OCI-LY7 (cell line): ENCODE measurements around the gene MYO1B. TPM values are rescaled to one million over a fixed set of nuclear protein-coding genes. Genes with fewer than 3 reads are reported as not detected.
A peak's percentile ranks its signal among the peaks of the same experiment; 100 is the strongest.

ENCODE experiments used
- BruUV-seq: library from RNA; stranded (reverse); fragments of 400-500 nt; replicated peaks from 2 replicates; lab custom pipeline; 2021; lab: Mats Ljungman, UMichigan
- CTCF ChIA-PET: fragments of 300-600 bp; sonication (Branson Sonifier 250); formaldehyde crosslinking; loops from one replicate; lab custom pipeline; 2022; ENCODE audit warnings: antibody characterized with exemption; ENCODE audit not compliant: unreplicated experiment; lab: Charles Lee
- POLR2A ChIA-PET: fragments of 300-600 bp; sonication (Branson Sonifier 250); formaldehyde crosslinking; loops from one replicate; lab custom pipeline; 2022; ENCODE audit warnings: antibody characterized with exemption; lab: Charles Lee
- DNase-seq: peaks from one replicate; pipeline ENCODE4 v3.0.0-alpha.2; 2015; ENCODE audit warnings: low spot score
- H2AFZ ChIP-seq: fragments of 200-600 bp; sonication (generic), shearing (Covaris generic); 2 replicates; pipeline ENCODE4 v1.6.1; 2014; ENCODE audit warnings: mild to moderate bottlenecking, antibody characterized with exemption, low read length, moderate library complexity
- H3K27ac ChIP-seq: fragments of 200-600 bp; sonication (generic); 2 replicates; pipeline ENCODE4 v1.5.1; 2014; ENCODE audit warnings: mixed run types, low read depth, mild to moderate bottlenecking, moderate library complexity, low read length, inconsistent platforms; ENCODE audit not compliant: poor library complexity, severe bottlenecking
- H3K36me3 ChIP-seq: fragments of 200-600 bp; sonication (generic); 2 replicates; pipeline ENCODE4 v1.6.1; 2014; ENCODE audit warnings: mild to moderate bottlenecking, antibody characterized with exemption, low read length, moderate library complexity, mixed read lengths; ENCODE audit not compliant: insufficient read depth
- H3K4me1 ChIP-seq: fragments of 200-600 bp; sonication (generic); 2 replicates; pipeline ENCODE4 v1.5.1; 2014; ENCODE audit warnings: mild to moderate bottlenecking, low read length; ENCODE audit not compliant: insufficient read depth, poor library complexity, severe bottlenecking
- H3K4me2 ChIP-seq: fragments of 200-600 bp; sonication (generic); 2 replicates; pipeline ENCODE4 v1.6.1; 2014; ENCODE audit warnings: mild to moderate bottlenecking, low read length
- H3K4me3 ChIP-seq: fragments of 200-600 bp; sonication (generic); 2 replicates; pipeline ENCODE4 v1.5.1; 2014; ENCODE audit warnings: mild to moderate bottlenecking, low read depth, low read length; ENCODE audit not compliant: poor library complexity, severe bottlenecking
- H3K79me2 ChIP-seq: fragments of 200-600 bp; sonication (generic); 2 replicates; pipeline ENCODE4 v1.6.1; 2016; ENCODE audit warnings: low read depth, mild to moderate bottlenecking, low read length, moderate library complexity, mixed read lengths; ENCODE audit not compliant: insufficient read depth
- H3K9me2 ChIP-seq: fragments of 200-600 bp; sonication (generic); 2 replicates; pipeline ENCODE4 v1.6.1; 2016; ENCODE audit warnings: mild to moderate bottlenecking, low read length, mixed read lengths; ENCODE audit not compliant: insufficient read depth
- H3K9me3 ChIP-seq: fragments of 200-600 bp; sonication (generic); 2 replicates; pipeline ENCODE4 v1.6.1; 2014; ENCODE audit warnings: mild to moderate bottlenecking, mixed run types, low read length, mixed read lengths
- H4K20me1 ChIP-seq: fragments of 200-600 bp; sonication (generic); 2 replicates; pipeline ENCODE4 v1.6.1; 2014; ENCODE audit warnings: mild to moderate bottlenecking, antibody characterized with exemption, low read length, moderate library complexity, mixed read lengths; ENCODE audit not compliant: insufficient read depth
- CTCF ChIP-seq: fragments of 200-600 bp; sonication (generic); conservative IDR thresholded peaks from 2 replicates; pipeline ENCODE4 v1.5.1; 2014; ENCODE audit warnings: mild to moderate bottlenecking, antibody characterized with exemption, low read length, moderate library complexity, mixed read lengths
- EZH2phosphoT487 ChIP-seq: fragments of 200-600 bp; sonication (generic); IDR thresholded peaks from 2 replicates; pipeline ENCODE4 v1.6.1; 2018; ENCODE audit warnings: low read depth, borderline replicate concordance, mild to moderate bottlenecking, mixed run types, antibody characterized with exemption, low read length, moderate library complexity, mixed read lengths
- intact Hi-C: fragments of 100-400 bp; cut with micrococcal nuclease; formaldehyde crosslinking; loops from one replicate; pipeline ENCODE4 v1.10.0; 2022; ENCODE audit not compliant: unreplicated experiment
- total RNA-seq, 2 experiments: library from RNA; depleted of rRNA in 1 of 2; stranded (reverse); fragments of >200 nt in 1 of 2; shearing (Covaris generic) in 1 of 2; gene quantifications; 2 replicates each; pipeline ENCODE4 v1.2.3, GENCODE V29; 2014 to 2022

Gene MYO1B
- total RNA-seq, 2 experiments from 2014 or later = not detected

GRCh38 chr2:191301971-191302370, 56.8 kb downstream of the MYO1B start:
- Histone ChIP-seq H2AFZ (no peak overlapping the region), H3K9me2 (no peaks in the 10 kb centered on the region), H3K9me3 (no peaks in the 10 kb centered on the region), H3K27ac (no peak overlapping the region), H4K20me1 (no peaks in the 10 kb centered on the region), H3K79me2 (no peaks in the 10 kb centered on the region), H3K4me1 (no peaks in the 10 kb centered on the region), H3K4me2 (no peak overlapping the region), H3K36me3 (no peaks in the 10 kb centered on the region), H3K4me3 (no peak overlapping the region)
- POLR2A ChIA-PET = interaction anchor here (0.6 kb wide), 1 partner anchor 640 kb away, joined by 3 read pairs; no protein-coding TSS in a partner anchor
- CTCF ChIA-PET = no interaction called here
- TF ChIP-seq EZH2phosphoT487 (no peak), CTCF (no peak)
- intact Hi-C loops = no loop called here
- BruUV-seq = no TSS peak
- no peak for DNase-seq

GRCh38 chr2:191302459-191303139, 57.4 kb downstream of the MYO1B start:
- Histone ChIP-seq H3K36me3 (no peaks in the 10 kb centered on the region), H3K4me1 (no peaks in the 10 kb centered on the region), H2AFZ (no peak overlapping the region), H4K20me1 (no peaks in the 10 kb centered on the region), H3K9me2 (no peaks in the 10 kb centered on the region), H3K4me2 (no peak overlapping the region), H3K9me3 (no peaks in the 10 kb centered on the region), H3K79me2 (no peaks in the 10 kb centered on the region), H3K4me3 (no peak overlapping the region), H3K27ac (no peak overlapping the region)
- intact Hi-C loops = no loop called here
- ChIA-PET POLR2A (no interaction called here), CTCF (no interaction called here)
- no TSS peak for BruUV-seq
- no peak for DNase-seq
- no peak for TF ChIP-seq EZH2phosphoT487
- TF ChIP-seq CTCF = peak; percentile 37; the same call in 1 of the 2 replicates

- no peak for DNase-seq
- no peaks in the 10 kb centered on the region for H3K4me1 ChIP-seq
- POLR2A ChIA-PET = no interaction called here
- H3K9me3 ChIP-seq = no peaks in the 10 kb centered on the region
- H3K27ac ChIP-seq = no peak overlapping the region
- H3K4me2 ChIP-seq = no peak overlapping the region
- no peak overlapping the region for H2AFZ ChIP-seq
- no peak overlapping the region for H3K4me3 ChIP-seq
- no peaks in the 10 kb centered on the region for H3K9me2 ChIP-seq
- CTCF ChIA-PET = no interaction called here
- BruUV-seq = no TSS peak
- no peaks in the 10 kb centered on the region for H3K36me3 ChIP-seq
- intact Hi-C loops = no loop called here
- TF ChIP-seq EZH2phosphoT487 (no peak), CTCF (no peak)
- no peaks in the 10 kb centered on the region for H3K79me2 ChIP-seq
- no peaks in the 10 kb centered on the region for H4K20me1 ChIP-seq
Observed at GRCh38 chr2:191303140-191304005, 58.2 kb downstream of the MYO1B start.
